Effector CD8-positive, alpha-beta T cell (primary cell): Measurements from ENCODE around the gene TMSB15B.
A peak's percentile ranks its signal among the peaks of the same experiment; 100 is the strongest.
"Not testable (repeated sequence)": the region's sequence is repeated elsewhere in the genome, so short reads cannot be mapped to it uniquely, and the experiment has no call there.

Experiments
- DNase-seq: peaks from one replicate; lab custom pipeline; 2025; lab: John Stamatoyannopoulos, UW
- total RNA-seq, 4 experiments: gene quantifications; one replicate each; lab custom pipeline; 2026; lab: John Stamatoyannopoulos, UW

Gene TMSB15B
- total RNA-seq = 1.3 to 2.6 (median 1.5) reads per million in 4 experiments

GRCh38 chrX:103962411-103963278 lies at the start of gene TMSB15B:
TMSB15B (plus strand) TSS chrX:103962627.
- DNase-seq = not testable (repeated sequence)

GRCh38 chrX:103913356-103914020 lies 48.9 kb upstream of the TMSB15B start:
- no peak for DNase-seq

DNA sequence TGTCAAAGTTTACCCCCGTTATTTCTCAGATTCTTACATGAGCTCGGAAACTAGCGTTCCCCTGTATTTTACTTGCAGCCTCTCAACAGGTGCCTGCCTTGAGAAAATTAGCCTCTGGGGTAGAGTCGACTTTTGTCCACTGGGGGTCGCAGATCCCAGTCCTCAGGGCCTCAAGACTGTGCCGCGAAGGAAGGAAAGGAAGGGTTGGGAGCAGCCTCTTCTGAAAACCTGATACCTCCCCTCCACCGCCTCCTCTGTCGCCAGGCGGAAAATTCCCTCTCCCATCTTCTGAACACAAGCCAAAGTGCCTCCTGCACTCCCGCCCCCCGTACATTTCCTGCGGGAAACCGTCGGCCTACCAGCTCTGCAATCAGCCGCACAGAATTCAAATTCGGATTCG lies 44.4 kb upstream of the TMSB15B start:
- DNase-seq = peak; percentile 3

DNA sequence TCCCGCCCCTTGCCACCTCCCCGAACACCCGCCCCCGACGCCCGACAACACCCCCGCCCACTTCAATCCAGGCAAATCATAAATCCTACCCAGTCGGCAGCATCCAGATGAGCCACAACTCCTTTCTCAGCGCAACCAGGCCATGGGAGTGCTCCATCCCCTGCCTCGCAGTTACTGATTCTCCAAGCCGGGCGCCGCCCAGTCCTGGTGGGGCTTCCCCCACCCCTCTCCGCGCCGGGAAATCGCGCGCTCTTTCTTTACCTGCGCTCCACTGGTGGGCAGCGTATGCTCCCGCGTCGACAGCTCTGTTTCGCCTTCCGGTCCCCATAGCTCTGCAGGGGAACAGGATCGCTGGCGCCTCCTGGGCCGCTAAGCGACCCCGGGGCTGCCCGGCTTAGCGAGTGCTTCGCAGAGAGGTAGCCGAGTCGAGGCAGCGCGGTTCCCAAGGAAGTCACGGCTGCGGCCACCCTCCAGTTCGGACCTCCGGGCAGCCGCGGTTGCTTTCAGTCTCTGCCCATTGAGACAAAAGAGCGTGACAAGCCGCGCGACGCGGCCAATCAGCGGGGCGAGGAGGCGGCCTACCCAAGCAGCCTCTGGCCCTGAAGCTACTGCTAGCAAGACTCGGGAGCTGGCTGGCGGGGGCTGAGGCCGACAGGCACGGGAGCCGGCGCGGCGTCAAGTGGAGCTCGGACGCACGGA lies 43.7 kb upstream of the TMSB15B start:
- DNase-seq = peak; percentile 37

GRCh38 chrX:103919270-103919637 lies 43.2 kb upstream of the TMSB15B start:
- peak; percentile 5 for DNase-seq

DNA sequence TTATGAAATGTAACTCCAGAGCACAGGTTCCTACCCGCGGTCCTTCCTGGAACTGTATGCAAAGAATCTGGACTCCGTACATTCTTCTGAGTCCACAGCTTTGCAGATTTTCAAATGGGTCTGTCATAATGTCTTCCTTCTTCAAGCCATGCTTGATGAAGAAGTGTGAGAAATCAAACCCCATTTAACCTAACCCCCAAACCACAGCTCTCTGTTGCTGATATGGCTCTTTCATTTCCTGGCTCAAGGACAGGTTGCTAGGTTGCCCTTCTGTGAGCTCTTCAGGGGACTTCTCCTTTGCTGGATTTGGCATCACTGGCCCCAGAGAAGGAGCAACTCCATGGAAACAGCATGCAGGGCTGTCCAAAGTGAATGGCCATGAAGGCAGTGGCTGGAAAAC lies 41.9 kb upstream of the TMSB15B start:
- not testable (repeated sequence) for DNase-seq

- DNase-seq = no peak
Measured at GRCh38 chrX:103927030-103927429, 35.4 kb upstream of the TMSB15B start.

- DNase-seq = no peak
Measured at GRCh38 chrX:103927633-103928032, 34.8 kb upstream of the TMSB15B start.

DNA sequence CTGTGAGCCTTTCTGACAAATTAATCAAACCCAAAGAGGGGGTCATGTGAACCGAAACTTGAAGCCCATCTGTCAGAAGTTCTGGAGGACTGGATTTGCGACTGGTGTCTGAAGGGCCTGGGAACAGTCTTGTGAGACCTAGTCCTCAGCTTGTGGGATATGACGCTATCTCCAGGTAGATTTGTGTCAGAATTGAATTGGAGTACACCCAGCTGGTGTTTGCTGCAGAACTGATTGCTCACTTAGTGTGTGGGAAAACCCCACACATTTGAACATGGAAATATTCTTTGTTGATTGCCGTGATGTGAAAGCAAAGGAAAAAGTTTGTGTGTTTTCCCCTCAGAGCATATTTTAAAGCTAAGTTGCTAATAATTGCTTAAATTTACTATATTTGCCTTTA lies 30.3 kb upstream of the TMSB15B start:
- no peak for DNase-seq

- not testable (repeated sequence) for DNase-seq
Measured at GRCh38 chrX:103940257-103940656, 22.2 kb upstream of the TMSB15B start.

GRCh38 chrX:103941201-103941975 lies 21.0 kb upstream of the TMSB15B start:
- DNase-seq = no peak

- no peak for DNase-seq
Measured at GRCh38 chrX:103949506-103949905, 12.9 kb upstream of the TMSB15B start.

DNA sequence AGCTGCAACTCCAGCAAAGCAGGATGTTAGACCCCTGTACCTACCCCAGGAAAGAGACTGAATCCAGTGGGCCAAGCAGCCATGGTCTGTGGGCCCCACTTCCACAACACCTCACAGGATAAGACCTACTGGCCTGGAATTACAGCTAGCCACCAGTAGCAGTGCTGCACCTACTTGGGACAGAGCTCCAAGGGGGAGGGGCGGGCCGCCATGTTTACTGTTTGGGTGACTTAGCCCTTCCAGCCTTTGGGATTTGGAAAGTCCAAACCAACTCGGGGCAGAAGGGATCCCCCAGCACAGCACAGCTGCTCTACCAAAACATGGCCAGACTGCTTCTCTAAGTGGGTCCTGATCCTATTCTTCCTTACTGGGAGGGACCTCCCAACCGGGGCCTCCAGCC lies 9.1 kb upstream of the TMSB15B start:
- no peak for DNase-seq

- no peak for DNase-seq
Measured at GRCh38 chrX:103954259-103954658, 8.2 kb upstream of the TMSB15B start.

DNA sequence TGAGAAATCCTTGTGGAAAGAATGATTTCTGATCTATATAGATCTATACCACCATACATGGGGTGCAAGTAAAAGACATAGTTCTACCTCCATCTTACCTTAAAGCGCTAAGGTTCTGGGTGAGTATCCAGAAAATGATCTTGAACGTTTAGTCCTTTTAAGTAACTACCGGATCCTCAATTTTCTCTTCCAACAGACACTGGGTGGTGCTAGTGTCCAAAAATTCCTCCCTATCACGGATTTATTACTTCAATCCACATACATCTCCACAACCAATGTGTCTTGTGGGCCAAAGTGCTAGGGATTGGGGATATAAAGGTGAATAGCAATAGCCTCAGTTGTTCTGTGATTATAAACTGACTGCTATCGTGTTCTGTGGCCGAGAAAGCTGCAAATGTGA lies 1.8 kb upstream of the TMSB15B start:
- not testable (repeated sequence) for DNase-seq

- DNase-seq = not testable (repeated sequence)
Measured at GRCh38 chrX:103983508-103983907, 21.1 kb downstream of the TMSB15B start.

DNA sequence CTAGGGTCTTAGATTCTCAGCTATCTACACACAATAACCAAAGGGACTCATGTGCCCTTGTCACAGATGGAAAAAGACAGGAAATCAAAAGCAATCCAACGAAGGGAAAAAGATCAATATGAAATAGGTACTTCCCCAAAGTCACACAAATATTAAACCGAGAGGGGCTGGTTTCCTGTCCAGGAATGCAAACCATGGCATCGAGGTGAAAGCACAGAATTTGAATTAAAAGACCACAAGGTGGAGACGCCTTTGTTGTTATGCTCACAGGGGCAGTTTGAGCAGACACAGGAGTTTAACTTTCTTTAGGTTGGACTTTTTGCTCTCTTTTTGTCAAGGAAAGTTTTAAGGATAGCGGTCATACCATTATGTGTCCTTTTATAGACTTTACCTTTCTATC lies 36.8 kb downstream of the TMSB15B start:
- no peak for DNase-seq

- DNase-seq = no peak
Measured at GRCh38 chrX:104008831-104009230, 46.4 kb downstream of the TMSB15B start.

- no peak for DNase-seq
Measured at GRCh38 chrX:104013158-104013557, 50.7 kb downstream of the TMSB15B start.

- DNase-seq = no peak
Measured at GRCh38 chrX:104013606-104014005, 51.2 kb downstream of the TMSB15B start, which contains the start of gene H2BW1. H2BW1 (minus strand) TSS chrX:104013708; CDS start chrX:104013576, 132 bp downstream.

GRCh38 chrX:104015576-104015975 lies 53.1 kb downstream of the TMSB15B start:
- DNase-seq = not testable (repeated sequence)
